ENCODE data around the gene HOXD11. TPM values are rescaled to one million over a fixed set of nuclear protein-coding genes. Genes with fewer than 3 reads are reported as not detected.

HOXD11 gene
- total RNA-seq, 4 donors from 2014 or later: 0.21 to 1.8 (median 1.2) TPM; not detected in 1

DNA sequence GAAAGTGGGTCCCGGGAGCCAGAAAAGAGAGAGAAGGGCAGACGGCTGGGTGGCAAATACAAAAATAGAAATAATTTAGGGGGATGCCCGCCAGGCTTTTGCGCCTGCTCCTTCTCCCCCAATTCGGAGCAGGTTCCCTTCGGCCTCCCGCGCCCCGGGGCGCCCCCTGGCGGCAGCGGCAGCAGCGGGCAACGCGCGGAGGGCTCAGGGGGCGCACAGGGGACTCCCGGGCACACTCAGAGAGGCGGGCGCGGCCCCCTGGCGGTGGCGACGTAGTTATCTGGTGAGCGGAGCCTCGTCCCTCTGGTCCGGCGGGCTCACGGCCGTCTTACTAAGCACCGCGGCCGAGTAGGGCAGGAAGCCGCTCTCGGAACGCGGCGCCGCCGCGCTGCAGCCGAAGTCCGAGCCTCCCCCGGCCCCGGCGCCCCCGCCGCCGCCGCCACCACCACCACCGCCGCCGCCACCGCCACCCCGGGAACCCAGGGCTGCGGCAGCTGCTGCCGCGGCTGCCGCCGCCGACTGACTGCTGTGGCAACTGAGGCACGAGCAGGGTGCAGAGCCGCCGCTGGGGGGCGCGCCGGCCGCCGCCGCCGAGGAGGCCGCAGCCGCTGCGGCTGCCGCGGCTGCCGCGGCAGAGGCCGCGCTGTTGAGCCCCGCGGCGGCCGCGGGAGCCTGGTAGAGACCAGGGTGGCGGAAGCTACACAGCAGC lies 27.1 kb upstream of the HOXD11 start:
- H3K4me1 ChIP-seq: peaks cover 0 to 54% (median 4%) of the 10 kb centered on the region in 4 donors
- no peaks in the 10 kb centered on the region for H3K36me3 ChIP-seq
- H3K27me3 ChIP-seq: peaks cover 28 to 97% of the 10 kb centered on the region in 2 donors
- peak overlapping the region in 1 of 4 donors; percentile 21 for H3K4me3 ChIP-seq
- 2% methylated on average over 42 of the region's 86 CpGs for WGBS, 2 donors
- no peak overlapping the region for H3K27ac ChIP-seq
- DNase-seq (ENCODE audit: low spot score in 2 of 2): no peak
- H3K9me3 ChIP-seq: no peaks in the 10 kb centered on the region
- TF ChIP-seq, protein P1, sequence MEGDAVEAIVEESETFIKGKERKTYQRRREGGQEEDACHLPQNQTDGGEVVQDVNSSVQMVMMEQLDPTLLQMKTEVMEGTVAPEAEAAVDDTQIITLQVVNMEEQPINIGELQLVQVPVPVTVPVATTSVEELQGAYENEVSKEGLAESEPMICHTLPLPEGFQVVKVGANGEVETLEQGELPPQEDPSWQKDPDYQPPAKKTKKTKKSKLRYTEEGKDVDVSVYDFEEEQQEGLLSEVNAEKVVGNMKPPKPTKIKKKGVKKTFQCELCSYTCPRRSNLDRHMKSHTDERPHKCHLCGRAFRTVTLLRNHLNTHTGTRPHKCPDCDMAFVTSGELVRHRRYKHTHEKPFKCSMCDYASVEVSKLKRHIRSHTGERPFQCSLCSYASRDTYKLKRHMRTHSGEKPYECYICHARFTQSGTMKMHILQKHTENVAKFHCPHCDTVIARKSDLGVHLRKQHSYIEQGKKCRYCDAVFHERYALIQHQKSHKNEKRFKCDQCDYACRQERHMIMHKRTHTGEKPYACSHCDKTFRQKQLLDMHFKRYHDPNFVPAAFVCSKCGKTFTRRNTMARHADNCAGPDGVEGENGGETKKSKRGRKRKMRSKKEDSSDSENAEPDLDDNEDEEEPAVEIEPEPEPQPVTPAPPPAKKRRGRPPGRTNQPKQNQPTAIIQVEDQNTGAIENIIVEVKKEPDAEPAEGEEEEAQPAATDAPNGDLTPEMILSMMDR (IDR thresholded peaks at IDR 0.05): peak; percentile 27 to 43 (median 39)
- TF ChIP-seq POLR2A (IDR thresholded peaks at IDR 0.05): no peak

DNA sequence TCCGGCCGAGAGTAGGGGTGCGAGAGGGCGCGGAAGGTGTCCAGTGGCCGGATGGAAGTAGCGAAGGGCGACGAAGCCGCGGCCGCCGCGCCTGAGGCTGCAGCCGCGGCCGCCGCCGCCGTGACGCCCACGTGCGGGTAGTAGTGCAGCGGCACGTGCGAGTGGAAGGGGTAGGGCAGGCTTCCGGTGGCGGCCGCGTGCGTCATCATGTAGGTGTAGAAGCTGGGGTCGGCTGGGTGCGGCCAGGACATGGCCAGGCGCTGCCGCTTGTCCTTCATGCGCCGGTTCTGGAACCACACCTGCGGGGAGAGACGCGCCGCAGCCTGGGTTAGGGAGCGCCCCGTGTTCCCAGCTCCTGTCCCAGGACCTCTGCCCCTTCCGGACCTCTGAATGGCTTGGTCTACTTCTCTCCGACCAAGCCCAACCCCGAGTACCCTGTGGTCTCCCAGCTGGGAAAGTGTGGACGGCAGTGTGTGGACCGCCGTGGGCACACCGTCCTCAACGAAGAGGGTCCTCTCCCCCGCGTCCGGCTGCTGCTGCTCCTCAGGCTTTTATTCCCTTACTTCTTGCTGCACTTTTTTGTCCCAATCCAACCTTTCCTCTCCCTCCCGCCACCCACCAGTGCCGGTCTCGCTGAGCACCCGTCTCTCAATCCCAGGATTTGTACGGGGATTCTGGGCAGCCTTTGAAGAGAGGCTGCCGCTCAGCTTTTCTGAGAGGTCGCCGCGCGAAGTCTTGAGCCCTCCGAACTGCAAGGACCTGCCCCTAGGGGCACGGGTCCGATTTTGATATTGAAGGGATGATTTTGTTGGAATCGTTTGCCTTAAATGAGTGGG lies 26.3 kb upstream of the HOXD11 start:
- TF ChIP-seq EP300 (IDR thresholded peaks at IDR 0.05) (no peak), POLR2A (IDR thresholded peaks at IDR 0.05) (no peak)
- H3K27ac ChIP-seq: no peak overlapping the region
- peaks cover 28 to 97% of the 10 kb centered on the region in 2 donors for H3K27me3 ChIP-seq
- 7 to 8% methylated on average over 55 to 64 of the region's 68 CpGs for WGBS, 2 donors
- H3K9me3 ChIP-seq: no peaks in the 10 kb centered on the region
- peaks cover 0 to 61% (median 9%) of the 10 kb centered on the region in 4 donors for H3K4me1 ChIP-seq
- H3K4me3 ChIP-seq: peak overlapping the region in 1 of 4 donors; percentile 21
- no peaks in the 10 kb centered on the region for H3K36me3 ChIP-seq
- DNase-seq (ENCODE audit: low spot score in 2 of 2): no peak

DNA sequence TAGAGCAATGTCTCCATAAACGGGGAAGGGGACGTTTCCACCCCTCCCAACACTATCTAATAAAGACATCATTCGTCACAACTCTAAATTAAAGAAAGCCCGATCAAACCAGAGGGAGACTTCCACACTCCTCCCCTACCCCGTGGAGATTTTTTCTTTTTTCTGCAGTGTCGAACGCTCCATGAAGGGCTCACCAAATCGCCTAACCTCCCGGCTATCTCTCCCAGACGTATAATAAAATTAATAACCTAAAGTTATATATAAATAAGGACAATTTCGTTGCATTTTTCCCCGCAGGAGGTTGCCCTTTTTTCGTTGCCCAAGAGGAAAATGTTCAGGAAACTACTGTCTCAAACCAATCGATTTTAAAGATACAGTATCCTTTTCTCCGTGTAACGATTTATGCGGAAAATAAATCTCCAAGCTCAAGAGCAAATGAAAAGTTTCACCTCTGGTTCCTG lies 25.7 kb upstream of the HOXD11 start:
- Histone ChIP-seq H3K27me3 (peaks cover 28 to 97% of the 10 kb centered on the region in 2 donors), H3K27ac (no peak overlapping the region), H3K36me3 (no peaks in the 10 kb centered on the region), H3K9me3 (no peaks in the 10 kb centered on the region), H3K4me3 (no peak overlapping the region), H3K4me1 (peaks cover 0 to 68% (median 13%) of the 10 kb centered on the region in 4 donors)
- DNase-seq (ENCODE audit: low spot score in 2 of 2): no peak
- WGBS, 2 donors: 10% methylated on average over 17 of the region's 17 CpGs
- no peak for TF ChIP-seq POLR2A (IDR thresholded peaks at IDR 0.05)
- TF ChIP-seq EP300 (IDR thresholded peaks at IDR 0.05): peak in 1 of 2 donors; percentile 39

DNA sequence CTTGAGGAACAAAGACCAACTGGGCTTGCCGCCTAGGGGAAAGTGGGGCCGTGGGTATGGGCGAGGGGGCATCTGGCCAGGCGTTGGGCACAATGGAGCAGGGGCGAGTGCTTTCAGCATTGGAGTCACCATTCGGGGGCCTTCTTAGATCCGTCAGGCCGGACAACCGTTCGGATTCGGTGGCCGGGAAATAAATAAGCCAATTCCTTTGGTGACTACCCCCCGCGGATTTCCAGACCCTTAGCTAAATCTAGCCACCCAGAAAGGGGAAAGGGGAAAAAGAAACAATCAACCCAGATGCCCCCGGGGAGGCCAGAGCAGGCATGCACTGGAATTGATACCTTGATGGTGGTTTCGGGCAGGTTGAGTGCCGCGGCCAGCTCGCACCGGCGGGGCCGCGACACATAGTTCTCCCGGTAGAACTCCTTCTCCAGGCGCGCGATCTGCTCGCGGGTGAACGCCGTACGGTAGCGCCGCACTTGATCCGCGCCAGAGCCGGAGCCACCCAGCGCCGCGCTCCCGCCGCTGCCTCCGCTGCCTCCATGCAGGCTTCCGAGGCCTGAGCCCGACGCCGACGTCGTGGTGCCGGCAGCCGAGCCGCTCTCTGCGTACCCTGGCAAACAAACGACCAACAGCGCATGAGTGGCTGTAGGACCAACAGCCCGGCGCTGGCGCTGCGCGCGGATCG lies 25.1 kb upstream of the HOXD11 start:
- Histone ChIP-seq H3K36me3 (no peaks in the 10 kb centered on the region), H3K4me1 (peaks cover 0 to 68% (median 13%) of the 10 kb centered on the region in 4 donors), H3K27ac (no peak overlapping the region), H3K4me3 (no peak overlapping the region), H3K9me3 (no peaks in the 10 kb centered on the region), H3K27me3 (peaks cover 28 to 97% of the 10 kb centered on the region in 2 donors)
- TF ChIP-seq POLR2A (IDR thresholded peaks at IDR 0.05) (no peak), EP300 (IDR thresholded peaks at IDR 0.05) (no peak)
- TF ChIP-seq, protein P1 (IDR thresholded peaks at IDR 0.05): no peak
- WGBS, 2 donors: 6 to 7% methylated on average over 31 to 62 of the region's 62 CpGs
- DNase-seq (ENCODE audit: low spot score in 2 of 2): no peak

DNA sequence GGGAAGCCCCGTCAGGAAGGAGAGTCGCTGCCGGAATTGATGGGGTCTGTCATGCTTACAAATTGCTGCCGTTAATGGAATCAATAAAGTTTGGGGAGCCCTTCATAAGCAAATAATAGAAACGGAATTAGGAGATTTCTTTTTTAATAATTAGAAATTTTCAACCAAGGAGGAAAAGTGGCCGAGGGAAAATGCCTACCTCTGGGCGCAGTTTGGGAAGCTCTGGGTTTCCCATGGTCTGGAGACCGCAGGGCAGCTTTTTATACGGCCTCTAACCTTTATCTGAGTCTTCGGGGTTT lies 24.6 kb upstream of the HOXD11 start:
- H3K27me3 ChIP-seq: peaks cover 24 to 97% of the 10 kb centered on the region in 2 donors
- WGBS, 2 donors: 9 to 10% methylated on average over 10 of the region's 10 CpGs
- no peaks in the 10 kb centered on the region for H3K9me3 ChIP-seq
- TF ChIP-seq, protein P1 (IDR thresholded peaks at IDR 0.05): no peak
- TF ChIP-seq EP300 (IDR thresholded peaks at IDR 0.05) (no peak), POLR2A (IDR thresholded peaks at IDR 0.05) (no peak)
- H3K27ac ChIP-seq: no peak overlapping the region
- no peaks in the 10 kb centered on the region for H3K36me3 ChIP-seq
- peaks cover 0 to 68% (median 13%) of the 10 kb centered on the region in 4 donors for H3K4me1 ChIP-seq
- no peak overlapping the region for H3K4me3 ChIP-seq
- DNase-seq (ENCODE audit: low spot score in 2 of 2): no peak
